Liver (tissue), 9 donors: ENCODE data around the gene AHI1. TPM values are rescaled to one million over a fixed set of nuclear protein-coding genes. Genes with fewer than 3 reads are reported as not detected.

Experiments
- DNase-seq: peaks from one replicate; pipeline ENCODE4 v3.0.0-alpha.2; 2017; ENCODE audit warnings: low spot score
- H3K27ac ChIP-seq, 2 donors: one replicate each; pipeline ENCODE4 v1.7.0; 2013; ENCODE audit warnings: inconsistent platforms in 2 of 2, low read length in 2 of 2, control low read depth in 1 of 2, low read depth in 1 of 2, mild to moderate bottlenecking in 1 of 2
- H3K27me3 ChIP-seq, 4 donors: one replicate each; pipeline versions ENCODE4 v1.6.1 to v1.7.0; 2013; ENCODE audit warnings: low read length in 3 of 4, inconsistent platforms in 1 of 4, mild to moderate bottlenecking in 1 of 4, moderate library complexity in 1 of 4; ENCODE audit not compliant: control insufficient read depth in 4 of 4, insufficient read depth in 4 of 4
- H3K36me3 ChIP-seq, 4 donors: one replicate each; pipeline versions ENCODE4 v1.6.1 to v1.7.0; 2013; ENCODE audit warnings: low read length in 3 of 4, mild to moderate bottlenecking in 3 of 4, low read depth in 1 of 4, moderate library complexity in 1 of 4; ENCODE audit not compliant: control insufficient read depth in 4 of 4, insufficient read depth in 3 of 4
- H3K4me1 ChIP-seq, 4 donors: one replicate each; pipeline versions ENCODE4 v1.6.1 to v1.7.0; 2013; ENCODE audit warnings: low read length in 3 of 4, mild to moderate bottlenecking in 3 of 4, moderate library complexity in 1 of 4; ENCODE audit not compliant: control insufficient read depth in 4 of 4, insufficient read depth in 4 of 4
- H3K4me3 ChIP-seq, 3 donors: one replicate each; pipeline versions ENCODE4 v1.6.1 to v1.7.0; 2013; ENCODE audit warnings: low read length in 3 of 3, control low read depth in 1 of 3, low read depth in 1 of 3, mild to moderate bottlenecking in 1 of 3
- H3K9ac ChIP-seq, 2 donors: one replicate each; pipeline ENCODE4 v1.7.0; 2013; ENCODE audit warnings: low read length in 2 of 2, mild to moderate bottlenecking in 2 of 2, moderate library complexity in 2 of 2, control low read depth in 1 of 2, low read depth in 1 of 2
- H3K9me3 ChIP-seq, 4 donors: one replicate each; pipeline versions ENCODE4 v1.6.1 to v1.7.0; 2013; ENCODE audit warnings: low read length in 3 of 4; ENCODE audit not compliant: control insufficient read depth in 4 of 4
- CTCF ChIP-seq: fragments of 150-350 bp; IDR thresholded peaks from 2 replicates; pipeline ENCODE4 v1.5.1; 2017; ENCODE audit warnings: improper control_type of control experiment, low read depth, low read length; ENCODE audit not compliant: missing input control
- EGR1 ChIP-seq, 2 donors: IDR thresholded peaks; 2 replicates each; pipeline ENCODE4 v1.6.1; 2016 to 2018; ENCODE audit warnings: antibody characterized with exemption in 2 of 2, low read depth in 2 of 2
- FOXA1 ChIP-seq: IDR thresholded peaks from 2 replicates; pipeline ENCODE4 v1.6.1; 2016; ENCODE audit warnings: antibody characterized with exemption
- FOXA2 ChIP-seq: IDR thresholded peaks from 2 replicates; pipeline ENCODE4 v1.6.1; 2016; ENCODE audit warnings: antibody characterized with exemption
- GABPA ChIP-seq, 2 donors: IDR thresholded peaks in 1 of 2; conservative IDR thresholded peaks in 1 of 2; 2 replicates each; pipeline ENCODE4 v1.6.1; 2016; ENCODE audit warnings: antibody characterized with exemption in 2 of 2, mild to moderate bottlenecking in 1 of 2, moderate library complexity in 1 of 2
- HNF4A ChIP-seq, 2 donors: conservative IDR thresholded peaks; 2 replicates each; pipeline ENCODE4 v1.6.1; 2016; ENCODE audit warnings: antibody characterized with exemption in 2 of 2, mild to moderate bottlenecking in 2 of 2
- HNF4G ChIP-seq: IDR thresholded peaks from 2 replicates; pipeline ENCODE4 v1.6.1; 2016; ENCODE audit warnings: antibody characterized with exemption
- JUND ChIP-seq, 2 donors: IDR thresholded peaks; 2 replicates each; pipeline ENCODE4 v1.6.1; 2016; ENCODE audit warnings: antibody characterized with exemption in 2 of 2
- NR2F2 ChIP-seq: IDR thresholded peaks from 2 replicates; pipeline ENCODE4 v1.6.1; 2016; ENCODE audit warnings: antibody characterized with exemption
- RAD21 ChIP-seq, 2 donors: IDR thresholded peaks; 2 replicates each; pipeline ENCODE4 v1.6.1; 2016; ENCODE audit warnings: antibody characterized with exemption in 2 of 2, mild to moderate bottlenecking in 2 of 2
- RXRA ChIP-seq, 2 donors: IDR thresholded peaks; 2 replicates each; pipeline ENCODE4 v1.6.1; 2017 to 2018; ENCODE audit warnings: antibody characterized with exemption in 2 of 2, mild to moderate bottlenecking in 1 of 2
- SP1 ChIP-seq: IDR thresholded peaks from 2 replicates; pipeline ENCODE4 v1.6.1; 2018; ENCODE audit warnings: antibody characterized with exemption, mild to moderate bottlenecking
- TAF1 ChIP-seq: conservative IDR thresholded peaks from 2 replicates; pipeline ENCODE4 v1.6.1; 2016; ENCODE audit warnings: antibody characterized with exemption, mild to moderate bottlenecking
- YY1 ChIP-seq: IDR thresholded peaks from 2 replicates; pipeline ENCODE4 v1.6.1; 2016; ENCODE audit warnings: antibody characterized with exemption, mild to moderate bottlenecking
- ZBTB33 ChIP-seq: IDR thresholded peaks from 2 replicates; pipeline ENCODE4 v1.6.1; 2016; ENCODE audit warnings: antibody characterized with exemption
- WGBS: extraction: QIAGEN DNeasy Blood & Tissue Kit; methylation state at CpG from one replicate; pipeline ENCODE4 v1.1.7; 2013; 5-methylcytosine and 5-hydroxymethylcytosine counted together
- polyA plus RNA-seq, 2 donors: library from polyadenylated mRNA; stranded (reverse) in 1 of 2; unstranded in 1 of 2; fragments of 200-250 nt in 1 of 2; fragments of >200 nt in 1 of 2; fragmentation: Nextera tagmentation in 1 of 2; extraction: Ambion mirVana in 1 of 2; gene quantifications; one replicate each; pipeline versions ENCODE4 v1.2.1 to v1.2.3, GENCODE V29; 2013 to 2015
- total RNA-seq, 2 donors: library from RNA; depleted of rRNA; stranded (reverse); fragments of >200 nt; gene quantifications; one replicate each; pipeline ENCODE4 v1.2.3, GENCODE V29; 2014
- TF ChIP-seq, protein P1 (sequence below): IDR thresholded peaks from 2 replicates; pipeline ENCODE4 v1.6.1; 2016; ENCODE audit warnings: antibody characterized with exemption
- TF ChIP-seq, protein P2 (sequence below): IDR thresholded peaks from 2 replicates; pipeline ENCODE4 v1.6.1; 2016; ENCODE audit warnings: antibody characterized with exemption, mild to moderate bottlenecking
- TF ChIP-seq, protein P3 (sequence below): IDR thresholded peaks from 2 replicates; pipeline ENCODE4 v1.6.1; 2016; ENCODE audit warnings: antibody characterized with exemption
- donor health status: healthy.
- donor health status: healthy.
- donor health status: healthy.
- donor health status: healthy.
- donor health status: healthy.

AHI1 gene
- total and polyA plus RNA-seq, 4 donors = 2.0 to 14.4 (median 9.0) TPM

- no peak for DNase-seq
- Histone ChIP-seq H3K4me3 (no peak overlapping the region), H3K36me3 (peaks cover 0 to 5% (median under 1%) of the 10 kb centered on the region in 4 donors), H3K27me3 (no peaks in the 10 kb centered on the region), H3K9ac (no peak overlapping the region), H3K9me3 (peaks cover 0 to 2% (median 0%) of the 10 kb centered on the region in 4 donors), H3K27ac (no peak overlapping the region), H3K4me1 (no peaks in the 10 kb centered on the region)
- no peak for TF ChIP-seq YY1
- TF ChIP-seq GABPA (IDR thresholded peaks at IDR 0.05 in 1 of 2, conservative IDR thresholded peaks at IDR 0.05 in 1 of 2) = no peak
- TF ChIP-seq, protein P1, sequence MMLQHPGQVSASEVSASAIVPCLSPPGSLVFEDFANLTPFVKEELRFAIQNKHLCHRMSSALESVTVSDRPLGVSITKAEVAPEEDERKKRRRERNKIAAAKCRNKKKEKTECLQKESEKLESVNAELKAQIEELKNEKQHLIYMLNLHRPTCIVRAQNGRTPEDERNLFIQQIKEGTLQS = no peak
- TF ChIP-seq FOXA2 = no peak
- no peak for TF ChIP-seq HNF4G
- TF ChIP-seq FOXA1 = no peak
- no peak for TF ChIP-seq NR2F2
- no peak for TF ChIP-seq SP1
- TF ChIP-seq RAD21 (IDR thresholded peaks at IDR 0.05) = no peak
- TF ChIP-seq EGR1 (IDR thresholded peaks at IDR 0.05; ENCODE audit: low read depth in 2 of 2) = no peak
- TF ChIP-seq, protein P2, sequence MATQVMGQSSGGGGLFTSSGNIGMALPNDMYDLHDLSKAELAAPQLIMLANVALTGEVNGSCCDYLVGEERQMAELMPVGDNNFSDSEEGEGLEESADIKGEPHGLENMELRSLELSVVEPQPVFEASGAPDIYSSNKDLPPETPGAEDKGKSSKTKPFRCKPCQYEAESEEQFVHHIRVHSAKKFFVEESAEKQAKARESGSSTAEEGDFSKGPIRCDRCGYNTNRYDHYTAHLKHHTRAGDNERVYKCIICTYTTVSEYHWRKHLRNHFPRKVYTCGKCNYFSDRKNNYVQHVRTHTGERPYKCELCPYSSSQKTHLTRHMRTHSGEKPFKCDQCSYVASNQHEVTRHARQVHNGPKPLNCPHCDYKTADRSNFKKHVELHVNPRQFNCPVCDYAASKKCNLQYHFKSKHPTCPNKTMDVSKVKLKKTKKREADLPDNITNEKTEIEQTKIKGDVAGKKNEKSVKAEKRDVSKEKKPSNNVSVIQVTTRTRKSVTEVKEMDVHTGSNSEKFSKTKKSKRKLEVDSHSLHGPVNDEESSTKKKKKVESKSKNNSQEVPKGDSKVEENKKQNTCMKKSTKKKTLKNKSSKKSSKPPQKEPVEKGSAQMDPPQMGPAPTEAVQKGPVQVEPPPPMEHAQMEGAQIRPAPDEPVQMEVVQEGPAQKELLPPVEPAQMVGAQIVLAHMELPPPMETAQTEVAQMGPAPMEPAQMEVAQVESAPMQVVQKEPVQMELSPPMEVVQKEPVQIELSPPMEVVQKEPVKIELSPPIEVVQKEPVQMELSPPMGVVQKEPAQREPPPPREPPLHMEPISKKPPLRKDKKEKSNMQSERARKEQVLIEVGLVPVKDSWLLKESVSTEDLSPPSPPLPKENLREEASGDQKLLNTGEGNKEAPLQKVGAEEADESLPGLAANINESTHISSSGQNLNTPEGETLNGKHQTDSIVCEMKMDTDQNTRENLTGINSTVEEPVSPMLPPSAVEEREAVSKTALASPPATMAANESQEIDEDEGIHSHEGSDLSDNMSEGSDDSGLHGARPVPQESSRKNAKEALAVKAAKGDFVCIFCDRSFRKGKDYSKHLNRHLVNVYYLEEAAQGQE = no peak
- TF ChIP-seq TAF1 = no peak
- no peak for TF ChIP-seq HNF4A (conservative IDR thresholded peaks at IDR 0.05)
- no peak for TF ChIP-seq JUND (IDR thresholded peaks at IDR 0.05)
- TF ChIP-seq ZBTB33 = no peak
- TF ChIP-seq RXRA (IDR thresholded peaks at IDR 0.05) = no peak
- TF ChIP-seq, protein P3, sequence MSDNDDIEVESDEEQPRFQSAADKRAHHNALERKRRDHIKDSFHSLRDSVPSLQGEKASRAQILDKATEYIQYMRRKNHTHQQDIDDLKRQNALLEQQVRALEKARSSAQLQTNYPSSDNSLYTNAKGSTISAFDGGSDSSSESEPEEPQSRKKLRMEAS = no peak
- TF ChIP-seq CTCF = no peak
- 84% methylated on average over 3 of the region's 3 CpGs for WGBS
Observed at GRCh38 chr6:135291288-135292076, 206.1 kb downstream of the AHI1 start.
